ENCODE results near the gene WNT1.
A peak's percentile ranks its signal among the peaks of the same experiment; 100 is the strongest.

WNT1 gene

GRCh38 chr12:48991247-48992050 is 13.3 kb downstream of the WNT1 start:
- Histone ChIP-seq H3K27me3 (peaks cover 97% of the 10 kb centered on the region), H3K27ac (no peak overlapping the region), H3K9me3 (no peaks in the 10 kb centered on the region), H3K4me3 (ENCODE audit: low read depth in 1 of 2, low read length in 1 of 2) (no peak overlapping the region), H3K36me3 (no peaks in the 10 kb centered on the region), H3K4me1 (ENCODE audit: control insufficient read depth in 1 of 2, insufficient read depth in 1 of 2, low read depth in 1 of 2, low read length in 1 of 2) (peaks cover 11% of the 10 kb centered on the region in 2 experiments)
- TF ChIP-seq CTCF (IDR thresholded peaks at IDR 0.05), result no peak

GRCh38 chr12:48993787-48994186 is 15.7 kb downstream of the WNT1 start:
- no peak overlapping the region for H3K27ac ChIP-seq
- H3K36me3 ChIP-seq, result no peaks in the 10 kb centered on the region
- H3K4me3 ChIP-seq (ENCODE audit: low read depth in 1 of 2, low read length in 1 of 2), result no peak overlapping the region
- no peak for TF ChIP-seq CTCF (IDR thresholded peaks at IDR 0.05)
- H3K27me3 ChIP-seq, result peaks cover 97% of the 10 kb centered on the region
- H3K9me3 ChIP-seq, result no peaks in the 10 kb centered on the region
- peaks cover 31 to 32% of the 10 kb centered on the region in 2 experiments for H3K4me1 ChIP-seq (ENCODE audit: control insufficient read depth in 1 of 2, insufficient read depth in 1 of 2, low read depth in 1 of 2, low read length in 1 of 2)

GRCh38 chr12:48994224-48995085 is 16.3 kb downstream of the WNT1 start:
- peaks cover 37 to 39% of the 10 kb centered on the region in 2 experiments for H3K4me1 ChIP-seq (ENCODE audit: control insufficient read depth in 1 of 2, insufficient read depth in 1 of 2, low read depth in 1 of 2, low read length in 1 of 2)
- no peak overlapping the region for H3K27ac ChIP-seq
- no peaks in the 10 kb centered on the region for H3K9me3 ChIP-seq
- no peak for TF ChIP-seq CTCF (IDR thresholded peaks at IDR 0.05)
- H3K27me3 ChIP-seq, result peaks cover 97% of the 10 kb centered on the region
- H3K36me3 ChIP-seq, result no peaks in the 10 kb centered on the region
- no peak overlapping the region for H3K4me3 ChIP-seq (ENCODE audit: low read depth in 1 of 2, low read length in 1 of 2)

GRCh38 chr12:48995086-48995879 is 17.2 kb downstream of the WNT1 start:
- peak; percentile 73 for TF ChIP-seq CTCF (IDR thresholded peaks at IDR 0.05)
- H3K27ac ChIP-seq, result no peak overlapping the region
- H3K4me1 ChIP-seq (ENCODE audit: control insufficient read depth in 1 of 2, insufficient read depth in 1 of 2, low read depth in 1 of 2, low read length in 1 of 2), result peaks cover 45% of the 10 kb centered on the region in 2 experiments
- peaks cover 4% of the 10 kb centered on the region for H3K36me3 ChIP-seq
- no peak overlapping the region for H3K4me3 ChIP-seq (ENCODE audit: low read depth in 1 of 2, low read length in 1 of 2)
- peaks cover 97% of the 10 kb centered on the region for H3K27me3 ChIP-seq
- H3K9me3 ChIP-seq, result no peaks in the 10 kb centered on the region

Data from neutrophil (primary cell).